Spleen (tissue), 11 donors: ENCODE data around the gene HELZ2. TPM values are rescaled to one million over a fixed set of nuclear protein-coding genes. Genes with fewer than 3 reads are reported as not detected.
"Not testable (repeated sequence)": the region's sequence is repeated elsewhere in the genome, so short reads cannot be mapped to it uniquely, and the experiment has no call there.

Experiments used
- DNase-seq: peaks from one replicate; pipeline ENCODE4 v3.0.0-alpha.2; 2020
- H3K27ac ChIP-seq, 8 donors: fragments of 200-600 bp; sonication (generic) in 7 of 8; 1 replicate in 4 of 8; 2 replicates in 4 of 8; pipeline versions ENCODE4 v1.5.0 to v1.8.0; 2016 to 2021; ENCODE audit warnings: inconsistent platforms in 4 of 8, mild to moderate bottlenecking in 4 of 8, moderate library complexity in 1 of 8
- H3K27me3 ChIP-seq, 7 donors: fragments of 200-600 bp; sonication (generic) in 6 of 7; replicated peaks in 1 of 7; 1 replicate in 4 of 7; 2 replicates in 3 of 7; pipeline versions ENCODE4 v1.5.0 to v1.8.0; 2016 to 2021; ENCODE audit warnings: inconsistent platforms in 3 of 7, mild to moderate bottlenecking in 1 of 7
- H3K36me3 ChIP-seq, 6 donors: fragments of 200-600 bp; sonication (generic) in 5 of 6; 1 replicate in 4 of 6; 2 replicates in 2 of 6; pipeline versions ENCODE4 v1.5.0 to v1.8.0; 2016 to 2021; ENCODE audit warnings: inconsistent platforms in 2 of 6
- H3K4me1 ChIP-seq, 6 donors: fragments of 200-600 bp; sonication (generic) in 5 of 6; 1 replicate in 3 of 6; 2 replicates in 3 of 6; pipeline versions ENCODE4 v1.5.0 to v1.8.0; 2016 to 2021; ENCODE audit warnings: inconsistent platforms in 3 of 6
- H3K4me3 ChIP-seq, 8 donors: fragments of 200-600 bp; sonication (generic) in 7 of 8; 1 replicate in 4 of 8; 2 replicates in 4 of 8; pipeline versions ENCODE4 v1.5.0 to v1.8.0; 2016 to 2021; ENCODE audit warnings: inconsistent platforms in 4 of 8, mild to moderate bottlenecking in 4 of 8, moderate library complexity in 2 of 8
- H3K9me3 ChIP-seq, 8 donors: fragments of 200-600 bp; sonication (generic) in 7 of 8; 1 replicate in 4 of 8; 2 replicates in 4 of 8; pipeline versions ENCODE4 v1.5.0 to v1.8.0; 2016 to 2021; ENCODE audit warnings: inconsistent platforms in 4 of 8
- POLR2A ChIP-seq, 3 donors: fragments of 450-650 bp; IDR thresholded peaks; one replicate each; pipeline ENCODE4 v1.5.1; 2017; ENCODE audit warnings: antibody characterized with exemption in 3 of 3, mild to moderate bottlenecking in 1 of 3
- POLR2AphosphoS5 ChIP-seq, 3 donors: sonication (generic); formaldehyde crosslinking; IDR thresholded peaks; one replicate each; pipeline ENCODE4 v1.5.1; 2017; ENCODE audit warnings: antibody characterized with exemption in 3 of 3
- WGBS, 5 donors: extraction: QIAGEN DNeasy Blood & Tissue Kit in 3 of 5; methylation state at CpG; one replicate each; pipeline versions ENCODE4 v1.1.5 to v1.1.7; 2013 to 2018; 5-methylcytosine and 5-hydroxymethylcytosine counted together
- intact Hi-C: fragments of 100-400 bp; cut with DNase I; formaldehyde crosslinking; loops from one replicate; pipeline ENCODE4 v1.15.0; 2023; ENCODE audit warnings: low total_unique reads
- polyA plus RNA-seq, 3 donors: library from polyadenylated mRNA; stranded (reverse); fragments of 200-250 nt; gene quantifications; one replicate each; pipeline ENCODE4 v1.2.1, GENCODE V29; 2013
- total RNA-seq, 7 donors: library from RNA; depleted of rRNA in 3 of 7; stranded (reverse); fragments of >200 nt in 3 of 7; fragmentation: NEBNext Ultra II Directional in 4 of 7; extraction: Animal tissue kit (Norgen Biotek cat#: 25700) in 4 of 7; gene quantifications; one replicate each; pipeline versions ENCODE4 v1.1.0 to v1.2.1, GENCODE V29; 2016 to 2021
- TF ChIP-seq, protein P1 (sequence below), 11 experiments: fragments of 200-600 bp in 7 of 11; fragments of 450-650 bp in 4 of 11; sonication (generic) in 4 of 11; IDR thresholded peaks in 8 of 11; conservative IDR thresholded peaks in 3 of 11; 1 replicate in 7 of 11; 2 replicates in 4 of 11; pipeline versions ENCODE4 v1.4.0 to v1.8.0; 2016 to 2021; ENCODE audit warnings: antibody characterized with exemption in 11 of 11, inconsistent platforms in 4 of 11, mild to moderate bottlenecking in 1 of 11
- donor health status: healthy with polysubstance abuse.
- donor health status: DM: no; HTN: no; CAD: no; lungs with moderate emphysema.
- donor health status: DM: no; HTN: no; CAD: no.
- donor health status: Bipolar disorder and iron deficiency.
- donor health status: healthy.
- donor health status: DM: no; HTN: no; CAD: no.
- donor health status: DM: yes; HTN: yes; CAD: no.

The HELZ2 gene
- total and polyA plus RNA-seq, 10 donors = 4.3 to 120 (median 62.6) TPM

DNA sequence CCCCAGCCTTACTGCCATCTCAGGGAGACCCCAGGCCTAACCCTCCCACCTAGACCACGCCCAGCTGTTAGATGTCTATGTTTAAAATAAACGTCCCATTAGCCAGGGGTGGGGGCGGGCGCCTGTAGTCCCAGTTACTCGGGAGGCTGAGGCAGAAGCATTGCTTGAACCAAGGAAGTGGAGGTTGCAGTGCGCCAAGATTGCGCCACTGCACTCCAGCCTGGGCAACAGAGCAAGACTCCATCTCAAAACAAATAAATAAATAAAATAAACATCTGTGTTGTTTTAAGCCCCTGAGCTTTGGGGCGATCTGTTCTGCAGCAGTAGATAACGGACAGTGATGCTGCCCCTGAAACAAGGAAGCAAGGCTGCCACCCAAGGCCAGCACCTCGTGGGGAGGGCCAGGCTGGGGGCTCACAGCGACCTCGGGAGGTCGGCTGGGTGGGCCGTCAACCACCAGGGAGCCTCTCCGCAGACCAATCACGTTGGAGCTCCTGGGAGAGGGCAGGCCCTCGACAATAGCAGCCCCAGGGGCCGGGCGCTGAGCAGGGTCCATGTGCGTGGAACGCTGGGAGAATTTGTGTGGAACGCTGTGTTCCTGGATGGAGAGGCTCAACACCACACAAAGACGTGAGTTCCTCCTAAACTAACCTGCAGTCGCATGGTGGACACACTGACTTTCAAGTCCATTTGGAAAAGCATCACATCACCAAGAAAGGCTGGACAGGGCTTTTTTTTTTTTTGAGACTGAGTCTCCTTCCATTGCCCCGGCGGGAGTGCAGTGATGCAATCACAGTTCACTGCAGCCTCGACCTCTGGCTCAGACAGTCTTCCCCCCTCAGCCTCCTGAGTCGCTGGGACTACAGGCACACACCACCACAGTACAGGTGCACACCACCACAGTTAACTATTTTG lies 1.0 kb upstream of the HELZ2 start:
- intact Hi-C loops = no loop called here
- Histone ChIP-seq H3K27ac (peak overlapping the region; percentile 87 to 96 (median 92)), H3K27me3 (peaks cover 0 to 32% (median 0%) of the 10 kb centered on the region in 7 donors), H3K4me3 (peak overlapping the region in 1 of 8 donors; percentile 86), H3K4me1 (peaks cover 15 to 46% (median 37%) of the 10 kb centered on the region in 6 donors), H3K36me3 (peaks cover 0 to 25% (median 12%) of the 10 kb centered on the region in 6 donors), H3K9me3 (no peaks in the 10 kb centered on the region)
- TF ChIP-seq POLR2A (IDR thresholded peaks at IDR 0.05) (no peak), POLR2AphosphoS5 (IDR thresholded peaks at IDR 0.05) (peak in 2 of 3 donors; percentile 21 to 29)
- 62 to 71% (median 63%) methylated on average over 28 of the region's 28 CpGs for WGBS, 5 donors
- DNase-seq = peak; percentile 83

DNA sequence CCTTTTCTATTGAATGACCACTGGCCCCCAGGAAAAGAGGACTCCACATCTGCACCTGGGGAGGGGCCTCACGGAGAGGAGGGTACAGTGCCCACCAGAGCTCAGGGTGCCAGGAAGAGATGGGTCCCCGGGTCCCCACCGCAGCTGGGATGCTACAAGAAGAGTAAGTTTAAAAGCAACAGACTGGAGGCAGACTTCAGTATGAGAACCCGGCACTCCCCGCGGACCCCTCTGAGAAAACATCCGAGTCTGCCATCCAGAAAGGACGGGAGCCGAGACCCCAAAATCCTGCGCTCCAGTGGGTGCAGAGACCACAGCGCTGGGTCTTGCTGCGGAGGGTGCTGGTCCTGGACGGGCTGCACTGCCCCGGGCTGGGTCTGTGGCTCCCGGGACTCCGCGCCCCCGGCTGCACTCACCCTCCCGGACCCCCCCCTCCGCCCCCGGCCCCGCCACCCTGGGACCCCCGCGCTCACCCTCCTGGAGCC lies 350 bp downstream of the HELZ2 start:
- Histone ChIP-seq H3K4me1 (peaks cover 26 to 60% (median 50%) of the 10 kb centered on the region in 6 donors), H3K9me3 (no peaks in the 10 kb centered on the region), H3K27me3 (peaks cover 0 to 23% (median 0%) of the 10 kb centered on the region in 7 donors), H3K27ac (peak overlapping the region; percentile 87 to 96 (median 92)), H3K36me3 (peaks cover 0 to 38% (median 12%) of the 10 kb centered on the region in 6 donors), H3K4me3 (peak overlapping the region; percentile 57 to 86 (median 68))
- DNase-seq = no peak
- intact Hi-C loops = no loop called here
- 0 to 4% (median 2%) methylated on average over 10 to 24 of the region's 24 CpGs for WGBS, 5 donors
- TF ChIP-seq POLR2AphosphoS5 (IDR thresholded peaks at IDR 0.05) (no peak), POLR2A (IDR thresholded peaks at IDR 0.05) (no peak)
- TF ChIP-seq, protein P1, sequence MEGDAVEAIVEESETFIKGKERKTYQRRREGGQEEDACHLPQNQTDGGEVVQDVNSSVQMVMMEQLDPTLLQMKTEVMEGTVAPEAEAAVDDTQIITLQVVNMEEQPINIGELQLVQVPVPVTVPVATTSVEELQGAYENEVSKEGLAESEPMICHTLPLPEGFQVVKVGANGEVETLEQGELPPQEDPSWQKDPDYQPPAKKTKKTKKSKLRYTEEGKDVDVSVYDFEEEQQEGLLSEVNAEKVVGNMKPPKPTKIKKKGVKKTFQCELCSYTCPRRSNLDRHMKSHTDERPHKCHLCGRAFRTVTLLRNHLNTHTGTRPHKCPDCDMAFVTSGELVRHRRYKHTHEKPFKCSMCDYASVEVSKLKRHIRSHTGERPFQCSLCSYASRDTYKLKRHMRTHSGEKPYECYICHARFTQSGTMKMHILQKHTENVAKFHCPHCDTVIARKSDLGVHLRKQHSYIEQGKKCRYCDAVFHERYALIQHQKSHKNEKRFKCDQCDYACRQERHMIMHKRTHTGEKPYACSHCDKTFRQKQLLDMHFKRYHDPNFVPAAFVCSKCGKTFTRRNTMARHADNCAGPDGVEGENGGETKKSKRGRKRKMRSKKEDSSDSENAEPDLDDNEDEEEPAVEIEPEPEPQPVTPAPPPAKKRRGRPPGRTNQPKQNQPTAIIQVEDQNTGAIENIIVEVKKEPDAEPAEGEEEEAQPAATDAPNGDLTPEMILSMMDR (IDR thresholded peaks at IDR 0.05 in 8 of 11, conservative IDR thresholded peaks at IDR 0.05 in 3 of 11) = no peak

DNA sequence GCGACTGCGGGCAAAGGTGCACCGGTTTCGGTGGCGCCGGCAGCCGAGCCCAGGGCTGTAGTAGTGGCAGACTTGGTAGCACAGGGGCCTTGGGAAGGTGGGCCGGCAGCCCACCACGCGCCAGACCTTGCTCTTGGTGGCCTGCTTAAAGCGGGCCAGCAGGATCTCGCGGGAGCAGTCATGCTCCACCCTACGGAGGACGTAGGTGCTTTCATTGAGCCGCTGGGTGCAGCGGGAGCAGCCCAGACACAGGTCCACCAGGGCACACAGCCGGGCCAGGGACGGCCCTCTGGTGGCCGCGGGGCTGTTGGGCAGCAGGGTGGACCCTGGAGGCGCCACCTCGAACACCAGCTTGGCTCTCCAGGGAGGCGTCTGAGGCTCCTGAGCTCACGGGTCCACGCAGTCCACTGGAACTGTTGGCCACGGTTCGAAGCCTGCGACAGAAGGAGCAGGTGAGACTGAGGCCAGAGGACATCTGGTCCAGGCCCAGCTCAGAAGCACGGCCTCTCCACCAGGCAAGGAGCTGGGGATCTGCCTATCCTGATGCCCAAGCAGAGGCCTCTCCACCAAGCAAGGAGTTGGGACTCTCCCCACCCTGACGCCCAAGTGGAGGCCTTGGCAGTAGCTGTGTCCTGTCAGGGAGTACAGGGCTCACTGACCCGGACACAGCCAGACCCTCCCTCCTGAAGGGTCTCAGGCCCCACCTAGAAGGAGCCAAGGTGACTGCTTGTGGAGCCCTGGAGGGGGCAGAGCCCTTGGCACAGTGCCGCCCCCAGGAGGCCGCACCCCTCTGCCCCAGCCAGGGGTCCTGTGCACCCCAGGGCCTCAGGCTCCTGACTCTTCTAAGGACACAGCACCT lies 1.0 kb downstream of the HELZ2 start:
- intact Hi-C loops = no loop called here
- WGBS, 5 donors = 83 to 93% (median 88%) methylated on average over 16 to 34 of the region's 34 CpGs
- Histone ChIP-seq H3K36me3 (peaks cover 0 to 45% (median 12%) of the 10 kb centered on the region in 6 donors), H3K27ac (peak overlapping the region in 7 of 8 donors; percentile 87 to 96 (median 92)), H3K27me3 (peaks cover 0 to 19% (median 0%) of the 10 kb centered on the region in 7 donors), H3K4me1 (peaks cover 30 to 67% (median 57%) of the 10 kb centered on the region in 6 donors), H3K9me3 (no peaks in the 10 kb centered on the region), H3K4me3 (peak overlapping the region; percentile 57 to 86 (median 68))
- no peak for TF ChIP-seq POLR2AphosphoS5 (IDR thresholded peaks at IDR 0.05)
- TF ChIP-seq, protein P1 (IDR thresholded peaks at IDR 0.05 in 8 of 11, conservative IDR thresholded peaks at IDR 0.05 in 3 of 11) = peak in 2 of 11 experiments; percentile 13 to 17
- DNase-seq = peak; percentile 80

- Histone ChIP-seq H3K9me3 (no peaks in the 10 kb centered on the region), H3K4me3 (peak overlapping the region in 2 of 8 donors; percentile 64 to 86), H3K36me3 (peaks cover 0 to 53% (median 12%) of the 10 kb centered on the region in 6 donors), H3K27ac (peak overlapping the region in 3 of 8 donors; percentile 94 to 96 (median 94)), H3K4me1 (peaks cover 30 to 75% (median 65%) of the 10 kb centered on the region in 6 donors), H3K27me3 (peaks cover 0 to 13% (median 0%) of the 10 kb centered on the region in 7 donors)
- intact Hi-C loops = no loop called here
- no peak for TF ChIP-seq POLR2AphosphoS5 (IDR thresholded peaks at IDR 0.05)
- TF ChIP-seq, protein P1 (IDR thresholded peaks at IDR 0.05 in 8 of 11, conservative IDR thresholded peaks at IDR 0.05 in 3 of 11) = no peak
- TF ChIP-seq POLR2A (IDR thresholded peaks at IDR 0.05) = no peak
- WGBS, 5 donors = 89 to 97% (median 91%) methylated on average over 19 to 48 of the region's 48 CpGs
- peak; percentile 79 for DNase-seq
Observed at GRCh38 chr20:63572071-63572787, 1.8 kb downstream of the HELZ2 start.

DNA sequence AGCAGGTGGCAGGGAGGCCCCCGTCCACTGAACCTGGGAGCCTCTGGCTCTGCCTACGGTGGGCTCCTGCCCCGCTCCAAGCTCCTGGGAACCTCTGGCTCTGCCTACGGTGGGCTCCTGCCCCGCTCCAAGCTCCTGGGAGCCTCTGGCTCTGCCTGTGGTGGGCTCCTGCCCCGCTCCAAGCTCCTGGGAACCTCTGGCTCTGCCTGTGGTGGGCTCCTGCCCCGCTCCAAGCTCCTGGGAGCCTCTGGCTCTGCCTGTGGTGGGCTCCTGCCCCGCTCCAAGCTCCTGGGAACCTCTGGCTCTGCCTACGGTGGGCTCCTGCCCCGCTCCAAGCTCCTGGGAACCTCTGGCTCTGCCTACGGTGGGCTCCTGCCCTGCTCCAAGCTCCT lies 3.0 kb downstream of the HELZ2 start:
- DNase-seq, intact Hi-C loops, H3K27ac ChIP-seq, H3K4me3 ChIP-seq, H3K9me3 ChIP-seq: not testable (repeated sequence)
- H3K27me3 ChIP-seq = peaks cover 0 to 11% (median 0%) of the 10 kb centered on the region in 7 donors
- H3K36me3 ChIP-seq = peaks cover 0 to 64% (median 19%) of the 10 kb centered on the region in 6 donors
- WGBS, 5 donors = 63 to 94% (median 73%) methylated on average over 1 to 8 of the region's 11 CpGs
- H3K4me1 ChIP-seq = peaks cover 30 to 83% (median 71%) of the 10 kb centered on the region in 6 donors
